ENCODE results near the gene LRRC31. TPM values are rescaled to one million over a fixed set of nuclear protein-coding genes. Genes with fewer than 3 reads are reported as not detected.

The LRRC31 gene
- polyA plus RNA-seq, 2 donors, result not detected

- Histone ChIP-seq H3K9me3 (ENCODE audit: control insufficient read depth in 2 of 2, insufficient read depth in 1 of 2, low read depth in 1 of 2, low read length in 1 of 2) (no peaks in the 10 kb centered on the region), H3K27me3 (ENCODE audit: control insufficient read depth in 1 of 2, insufficient read depth in 2 of 2, low read length in 2 of 2) (no peaks in the 10 kb centered on the region), H3K36me3 (ENCODE audit: control insufficient read depth in 2 of 2, insufficient read depth in 2 of 2, low read length in 1 of 2) (no peaks in the 10 kb centered on the region), H3K4me1 (ENCODE audit: control insufficient read depth in 2 of 2, insufficient read depth in 2 of 2, low read length in 1 of 2) (no peaks in the 10 kb centered on the region), H3K4me3 (ENCODE audit: low read depth in 1 of 2, low read length in 2 of 2) (no peak overlapping the region), H3K27ac (ENCODE audit: low read depth in 2 of 2, low read length in 1 of 2) (no peak overlapping the region)
- WGBS, 2 donors, result 90 to 93% methylated on average over 3 of the region's 3 CpGs
Observed at GRCh38 chr3:169804681-169805080, 65.1 kb downstream of the LRRC31 start.

- Histone ChIP-seq H3K27me3 (ENCODE audit: control insufficient read depth in 1 of 2, insufficient read depth in 2 of 2, low read length in 2 of 2) (no peaks in the 10 kb centered on the region), H3K27ac (ENCODE audit: low read depth in 2 of 2, low read length in 1 of 2) (no peak overlapping the region), H3K4me1 (ENCODE audit: control insufficient read depth in 2 of 2, insufficient read depth in 2 of 2, low read length in 1 of 2) (no peaks in the 10 kb centered on the region), H3K4me3 (ENCODE audit: low read depth in 1 of 2, low read length in 2 of 2) (no peak overlapping the region), H3K36me3 (ENCODE audit: control insufficient read depth in 2 of 2, insufficient read depth in 2 of 2, low read length in 1 of 2) (peaks cover 0 to 4% of the 10 kb centered on the region in 2 donors), H3K9me3 (ENCODE audit: control insufficient read depth in 2 of 2, insufficient read depth in 1 of 2, low read depth in 1 of 2, low read length in 1 of 2) (no peaks in the 10 kb centered on the region)
- WGBS, 2 donors, result 89 to 99% methylated on average over 1 of the region's 1 CpG
Observed at GRCh38 chr3:169792359-169792758, 77.4 kb downstream of the LRRC31 start.

GRCh38 chr3:169790687-169791429 lies 78.9 kb downstream of the LRRC31 start:
- no peaks in the 10 kb centered on the region for H3K27me3 ChIP-seq (ENCODE audit: control insufficient read depth in 1 of 2, insufficient read depth in 2 of 2, low read length in 2 of 2)
- H3K36me3 ChIP-seq (ENCODE audit: control insufficient read depth in 2 of 2, insufficient read depth in 2 of 2, low read length in 1 of 2), result peaks cover 0 to 4% of the 10 kb centered on the region in 2 donors
- no peak overlapping the region for H3K4me3 ChIP-seq (ENCODE audit: low read depth in 1 of 2, low read length in 2 of 2)
- no peaks in the 10 kb centered on the region for H3K4me1 ChIP-seq (ENCODE audit: control insufficient read depth in 2 of 2, insufficient read depth in 2 of 2, low read length in 1 of 2)
- H3K9me3 ChIP-seq (ENCODE audit: control insufficient read depth in 2 of 2, insufficient read depth in 1 of 2, low read depth in 1 of 2, low read length in 1 of 2), result no peaks in the 10 kb centered on the region
- no peak overlapping the region for H3K27ac ChIP-seq (ENCODE audit: low read depth in 2 of 2, low read length in 1 of 2)
- WGBS, 2 donors, result 91 to 94% methylated on average over 4 of the region's 4 CpGs

GRCh38 chr3:169790219-169790618 lies 79.5 kb downstream of the LRRC31 start:
- H3K4me3 ChIP-seq (ENCODE audit: low read depth in 1 of 2, low read length in 2 of 2), result no peak overlapping the region
- no peaks in the 10 kb centered on the region for H3K4me1 ChIP-seq (ENCODE audit: control insufficient read depth in 2 of 2, insufficient read depth in 2 of 2, low read length in 1 of 2)
- H3K36me3 ChIP-seq (ENCODE audit: control insufficient read depth in 2 of 2, insufficient read depth in 2 of 2, low read length in 1 of 2), result peaks cover 0 to 4% of the 10 kb centered on the region in 2 donors

More at GRCh38 chr3:169790219-169790618, 79.5 kb downstream of the LRRC31 start:
- Histone ChIP-seq H3K9me3 (ENCODE audit: control insufficient read depth in 2 of 2, insufficient read depth in 1 of 2, low read depth in 1 of 2, low read length in 1 of 2) (no peaks in the 10 kb centered on the region), H3K27ac (ENCODE audit: low read depth in 2 of 2, low read length in 1 of 2) (no peak overlapping the region), H3K27me3 (ENCODE audit: control insufficient read depth in 1 of 2, insufficient read depth in 2 of 2, low read length in 2 of 2) (no peaks in the 10 kb centered on the region)

Other genes starting within 250 kb of the LRRC31 start
- 10 to 100 TPM in 1 of 2 donors, 1 to 10 TPM in 1; 10.0 to 13.7 TPM for gene MECOM, start 206.2 kb downstream of the LRRC31 start, polyA plus RNA-seq
- gene TERC, start 104.9 kb downstream of the LRRC31 start, polyA plus RNA-seq, result under 1 TPM; 0.14 to 0.59 TPM
- gene ACTRT3, start 100.4 kb downstream of the LRRC31 start, polyA plus RNA-seq, result 1 to 10 TPM in 1 of 2 donors, under 1 TPM in 1; 0.31 to 1.1 TPM
- gene MYNN, start 96.5 kb downstream of the LRRC31 start, polyA plus RNA-seq, result 1 to 10 TPM; 5.8 to 6.5 TPM
- gene LRRIQ4, start 57.1 kb downstream of the LRRC31 start, polyA plus RNA-seq, result not detected
- under 1 TPM; 0.20 to 0.27 TPM for gene LRRC34, start 57.0 kb downstream of the LRRC31 start, polyA plus RNA-seq
- gene SAMD7, start 41.6 kb upstream of the LRRC31 start, polyA plus RNA-seq, result not detected
- gene SEC62, start 96.9 kb upstream of the LRRC31 start, polyA plus RNA-seq, result 10 to 100 TPM; 17.0 to 23.5 TPM
- 1 to 10 TPM in 1 of 2 donors, under 1 TPM in 1; 0.69 to 2.1 TPM for gene GPR160, start 168.1 kb upstream of the LRRC31 start, polyA plus RNA-seq

Data from esophagus (tissue), 2 donors.